Stomach (tissue), 9 donors: Measurements from ENCODE around the gene MIA. TPM values are rescaled to one million over a fixed set of nuclear protein-coding genes. Genes with fewer than 3 reads are reported as not detected.
A peak's percentile ranks its signal among the peaks of the same experiment; 100 is the strongest.
"Not testable (repeated sequence)": the region's sequence is repeated elsewhere in the genome, so short reads cannot be mapped to it uniquely, and the experiment has no call there.

Source experiments
- DNase-seq, 2 donors: peaks; one replicate each; pipeline versions ENCODE4 v3.0.0 to v3.0.0-alpha.2; 2013 to 2019
- H3K27ac ChIP-seq, 5 donors: fragments of 200-600 bp in 4 of 5; sonication (generic) in 4 of 5; one replicate each; pipeline ENCODE4 v1.5.1; 2013 to 2019; ENCODE audit warnings: mild to moderate bottlenecking in 1 of 5, moderate library complexity in 1 of 5
- H3K27me3 ChIP-seq, 3 donors: fragments of 200-600 bp; sonication (generic); one replicate each; pipeline ENCODE4 v1.5.1; 2017 to 2019; ENCODE audit warnings: mixed run types in 1 of 3
- H3K36me3 ChIP-seq, 4 donors: fragments of 200-600 bp; sonication (generic); 1 replicate in 3 of 4; 2 replicates in 1 of 4; pipeline ENCODE4 v1.5.1; 2016 to 2019
- H3K4me1 ChIP-seq, 4 donors: fragments of 200-600 bp; sonication (generic); one replicate each; pipeline ENCODE4 v1.5.1; 2016 to 2019
- H3K4me3 ChIP-seq, 4 donors: fragments of 200-600 bp; sonication (generic) in 3 of 4; one replicate each; pipeline ENCODE4 v1.5.1; 2016 to 2019; ENCODE audit warnings: mild to moderate bottlenecking in 1 of 4
- H3K9me3 ChIP-seq, 4 donors: fragments of 200-600 bp; sonication (generic); one replicate each; pipeline ENCODE4 v1.5.1; 2016 to 2019
- CTCF ChIP-seq, 7 experiments: fragments of 450-650 bp in 4 of 7; fragments of 200-600 bp in 3 of 7; sonication (generic) in 3 of 7; IDR thresholded peaks; one replicate each; pipeline ENCODE4 v1.5.1; 2016 to 2019; ENCODE audit warnings: antibody characterized with exemption in 7 of 7, control low read depth in 2 of 7, mild to moderate bottlenecking in 1 of 7
- EP300 ChIP-seq: sonication (generic); formaldehyde crosslinking; IDR thresholded peaks from one replicate; pipeline ENCODE4 v1.6.1; 2017; ENCODE audit warnings: antibody characterized with exemption
- POLR2A ChIP-seq, 4 donors: fragments of 450-650 bp; IDR thresholded peaks; one replicate each; pipeline ENCODE4 v1.6.1; 2016; ENCODE audit warnings: antibody characterized with exemption in 4 of 4, control low read depth in 2 of 4, mild to moderate bottlenecking in 1 of 4, moderate library complexity in 1 of 4
- POLR2AphosphoS5 ChIP-seq, 3 donors: sonication (generic); formaldehyde crosslinking; IDR thresholded peaks; one replicate each; pipeline ENCODE4 v1.6.1; 2016; ENCODE audit warnings: antibody characterized with exemption in 3 of 3
- WGBS, 5 donors: extraction: QIAGEN DNeasy Blood & Tissue Kit in 3 of 5; methylation state at CpG; one replicate each; pipeline versions ENCODE4 v1.1.5 to v1.1.7; 2013 to 2018; 5-methylcytosine and 5-hydroxymethylcytosine counted together
- intact Hi-C: fragments of 100-400 bp; cut with DNase I; formaldehyde crosslinking; loops from one replicate; pipeline ENCODE4 v1.15.1; 2023; ENCODE audit warnings: low total_unique reads
- polyA plus RNA-seq, 3 donors: library from polyadenylated mRNA; stranded (reverse); fragments of 200-250 nt; gene quantifications; one replicate each; pipeline ENCODE4 v1.2.3, GENCODE V29; 2013
- total RNA-seq, 5 donors: library from RNA; depleted of rRNA; stranded (reverse); fragments of >200 nt; gene quantifications; one replicate each; pipeline versions ENCODE4 v1.1.0 to v1.2.3, GENCODE V29; 2014 to 2016
- donor health status: healthy with polysubstance abuse.
- donor health status: Bipolar disorder and iron deficiency.
- donor health status: healthy.

The MIA gene
- total and polyA plus RNA-seq, 8 donors: 2.8 to 10.1 (median 5.5) TPM; not detected in 4

DNA sequence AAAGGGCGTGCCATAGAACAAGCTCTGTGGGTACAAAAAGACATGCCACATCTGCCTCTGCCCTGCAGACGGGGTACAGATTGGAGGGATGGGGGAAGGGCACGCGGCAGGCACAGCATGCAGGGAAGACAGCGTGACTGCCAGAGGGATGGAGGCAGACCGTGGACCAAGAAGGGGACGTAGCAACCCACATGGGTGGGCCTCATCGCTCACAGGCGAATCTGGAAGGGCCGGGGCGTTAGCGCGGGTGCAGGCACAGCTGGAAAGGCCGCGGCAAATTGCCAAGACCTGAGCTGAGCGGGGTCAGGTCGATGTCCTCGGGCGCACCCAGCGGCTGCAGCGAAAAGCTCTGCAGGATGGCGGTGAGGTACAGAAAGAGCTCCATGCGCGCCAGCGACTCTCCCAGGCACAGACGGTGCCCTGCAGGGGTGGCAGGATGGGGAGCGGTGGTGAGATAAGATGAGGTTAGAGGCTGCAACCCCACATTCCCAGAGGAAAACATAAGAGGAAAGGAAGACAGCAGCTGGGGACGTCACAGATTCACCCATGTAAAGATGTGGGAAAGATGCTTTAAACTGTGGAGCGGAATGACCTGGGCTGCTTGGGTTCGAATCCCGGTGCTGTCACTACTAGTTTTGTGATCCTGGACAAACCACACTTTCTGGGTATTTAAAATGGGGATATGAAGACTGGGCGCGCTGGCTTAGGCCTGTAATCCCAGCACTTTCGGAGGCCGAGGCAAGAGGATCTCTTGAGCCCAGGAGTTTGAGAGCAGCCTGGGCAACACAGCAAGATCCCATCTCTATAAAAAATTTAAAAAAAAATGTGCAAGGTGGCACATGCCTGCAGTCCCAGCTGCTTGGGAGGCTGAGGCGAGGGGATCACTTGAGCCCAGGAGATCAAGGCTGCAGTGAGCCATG, 43.4 kb downstream of the MIA start:
- H3K36me3 ChIP-seq, H3K27me3 ChIP-seq, intact Hi-C loops, H3K9me3 ChIP-seq: not testable (repeated sequence)
- Histone ChIP-seq H3K4me1 (peaks cover 22 to 44% (median 36%) of the 10 kb centered on the region in 4 donors), H3K4me3 (peak overlapping the region; percentile 22 to 32 (median 26)), H3K27ac (peak overlapping the region in 4 of 5 donors; percentile 12 to 58 (median 44))
- peak; percentile 81 to 86 for DNase-seq
- 22 to 42% (median 36%) methylated on average over 18 to 33 of the region's 36 CpGs for WGBS, 5 donors
- peak in 4 of 7 experiments; percentile 3 to 46 (median 8) for TF ChIP-seq CTCF (IDR thresholded peaks at IDR 0.05)

- peak; percentile 63 to 68 for DNase-seq
- H3K36me3 ChIP-seq, H3K9me3 ChIP-seq, H3K4me3 ChIP-seq, H3K27me3 ChIP-seq, intact Hi-C loops: not testable (repeated sequence)
- H3K27ac ChIP-seq: peak overlapping the region in 4 of 5 donors; percentile 29 to 58 (median 44)
- peak in 5 of 7 experiments; percentile 69 to 94 (median 79) for TF ChIP-seq CTCF (IDR thresholded peaks at IDR 0.05)
- peak in 1 of 3 donors; percentile 30 for TF ChIP-seq POLR2AphosphoS5 (IDR thresholded peaks at IDR 0.05)
- H3K4me1 ChIP-seq: peaks cover 22 to 47% (median 35%) of the 10 kb centered on the region in 4 donors
- 36 to 44% (median 38%) methylated on average over 6 of the region's 6 CpGs for WGBS, 5 donors
These were observed 44.3 kb downstream of the MIA start for GRCh38 chr19:40819479-40820234.

DNA sequence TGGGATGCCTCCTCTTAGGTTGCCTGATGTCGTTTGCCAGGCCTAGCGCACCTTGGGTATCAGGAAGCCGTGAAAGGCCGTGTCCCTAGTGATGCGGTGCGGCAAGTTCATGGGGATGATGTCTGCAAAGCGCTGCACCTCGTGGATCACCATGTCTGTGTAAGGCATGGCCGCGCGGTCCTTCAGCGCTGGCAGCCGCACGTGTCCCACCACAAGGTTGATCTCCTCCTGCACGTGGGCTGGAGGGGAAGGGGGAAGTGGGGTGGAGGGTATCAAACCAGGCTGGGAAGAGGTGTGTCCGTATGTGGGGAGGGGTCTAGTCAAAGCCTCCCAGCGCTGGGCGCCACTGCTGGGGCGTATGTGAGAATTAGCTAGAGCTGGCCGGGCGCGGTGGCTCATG, 46.8 kb downstream of the MIA start:
- Histone ChIP-seq H3K36me3 (peaks cover 0 to 7% (median 6%) of the 10 kb centered on the region in 4 donors), H3K4me1 (peaks cover 22 to 47% (median 35%) of the 10 kb centered on the region in 4 donors), H3K27ac (peak overlapping the region in 1 of 5 donors; percentile 57), H3K4me3 (no peak overlapping the region), H3K27me3 (no peaks in the 10 kb centered on the region), H3K9me3 (no peaks in the 10 kb centered on the region)
- 87 to 92% (median 88%) methylated on average over 22 of the region's 22 CpGs for WGBS, 5 donors
- DNase-seq: peak in 1 of 2 donors; percentile 22
- intact Hi-C loops: no loop called here
- TF ChIP-seq POLR2A (IDR thresholded peaks at IDR 0.05) (no peak), CTCF (IDR thresholded peaks at IDR 0.05) (no peak), EP300 (no peak), POLR2AphosphoS5 (IDR thresholded peaks at IDR 0.05) (no peak)

DNA sequence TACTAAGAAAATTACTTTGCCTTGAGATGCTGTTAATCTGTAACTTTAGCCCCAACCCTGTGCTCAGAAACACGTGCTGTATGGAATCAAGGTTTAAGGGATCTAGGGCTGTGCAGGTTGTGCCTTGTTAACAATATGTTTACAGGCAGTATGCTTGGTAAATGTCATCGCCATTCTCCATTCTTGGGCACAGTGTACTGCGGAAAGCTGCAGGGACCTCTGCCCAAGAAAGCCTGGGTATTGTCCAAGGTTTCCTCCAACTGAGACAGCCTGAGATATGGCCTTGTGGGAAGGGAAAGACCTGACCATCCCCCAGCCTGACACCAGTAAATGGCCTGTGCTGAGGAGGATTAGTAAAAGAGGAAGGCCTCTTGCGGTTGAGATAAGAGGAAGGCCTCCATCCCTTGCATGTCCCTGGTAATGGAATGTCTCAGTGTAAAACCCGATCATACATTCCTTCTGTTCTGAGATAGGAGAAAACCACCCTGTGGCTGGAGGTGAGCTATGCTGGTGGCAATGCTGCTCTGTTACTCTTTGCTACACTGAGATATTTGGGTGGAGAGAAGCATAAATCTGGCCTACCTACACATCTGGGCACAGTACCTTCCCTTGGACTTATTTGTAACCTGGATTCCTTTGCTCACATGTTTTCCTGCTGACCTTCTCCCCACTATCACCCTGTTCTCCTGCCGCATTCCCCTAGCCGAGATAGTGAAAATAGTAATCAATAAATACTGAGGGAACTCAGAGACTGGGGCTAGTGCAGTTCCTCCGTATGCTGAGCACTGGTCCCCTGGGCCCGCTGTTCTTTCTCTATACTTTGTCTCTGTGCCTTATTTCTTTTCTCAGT, 47.6 kb downstream of the MIA start:
- H3K9me3 ChIP-seq, H3K4me3 ChIP-seq, intact Hi-C loops, H3K27me3 ChIP-seq: not testable (repeated sequence)
- peak overlapping the region in 2 of 5 donors; percentile 46 to 57 for H3K27ac ChIP-seq
- H3K36me3 ChIP-seq: peaks cover 0 to 15% (median 12%) of the 10 kb centered on the region in 4 donors
- DNase-seq: peak in 1 of 2 donors; percentile 25
- peaks cover 22 to 46% (median 35%) of the 10 kb centered on the region in 4 donors for H3K4me1 ChIP-seq
- 38 to 57% (median 51%) methylated on average over 9 of the region's 9 CpGs for WGBS, 5 donors

- peak in 1 of 2 donors; percentile 18 for DNase-seq
- H3K27ac ChIP-seq, H3K9me3 ChIP-seq, H3K4me3 ChIP-seq, intact Hi-C loops, H3K27me3 ChIP-seq: not testable (repeated sequence)
- Histone ChIP-seq H3K4me1 (peaks cover 6 to 26% (median 16%) of the 10 kb centered on the region in 4 donors), H3K36me3 (peaks cover 0 to 22% (median 13%) of the 10 kb centered on the region in 4 donors)
- 79 to 90% (median 88%) methylated on average over 10 to 16 of the region's 16 CpGs for WGBS, 5 donors
These were observed 49.6 kb downstream of the MIA start for GRCh38 chr19:40824916-40825315.

GRCh38 chr19:40825460-40826095, 50.3 kb downstream of the MIA start:
- WGBS, 5 donors: 91 to 100% (median 97%) methylated on average over 1 to 6 of the region's 6 CpGs
- H3K9me3 ChIP-seq, H3K4me3 ChIP-seq, H3K27me3 ChIP-seq, H3K27ac ChIP-seq, intact Hi-C loops: not testable (repeated sequence)
- Histone ChIP-seq H3K4me1 (peaks cover 6 to 23% (median 15%) of the 10 kb centered on the region in 4 donors), H3K36me3 (peaks cover 0 to 22% (median 13%) of the 10 kb centered on the region in 4 donors)
- DNase-seq: peak in 1 of 2 donors; percentile 16

GRCh38 chr19:40826312-40826698, 51.0 kb downstream of the MIA start:
- peaks cover 6 to 23% (median 15%) of the 10 kb centered on the region in 4 donors for H3K4me1 ChIP-seq
- H3K9me3 ChIP-seq, H3K27ac ChIP-seq, H3K4me3 ChIP-seq, intact Hi-C loops, DNase-seq, H3K27me3 ChIP-seq: not testable (repeated sequence)
- H3K36me3 ChIP-seq: peaks cover 0 to 22% (median 13%) of the 10 kb centered on the region in 4 donors
- WGBS, 5 donors: 76 to 91% (median 83%) methylated on average over 6 to 8 of the region's 14 CpGs
